K562 treated with DMSO at 1 percent for 12 hours (cell line): ENCODE results near the gene AASS. TPM values are rescaled to one million over a fixed set of nuclear protein-coding genes. Genes with fewer than 3 reads are reported as not detected.

Experiments used
- total RNA-seq: library from RNA; unstranded; fragments of 300-600 nt; gene quantifications from 2 replicates; pipeline ENCODE4 v1.2.3, GENCODE V29; 2022; ENCODE audit not compliant: insufficient read depth

AASS gene
- total RNA-seq, result 0.22 TPM in 1 of 2 replicates, not detected in the other

GRCh38 chr7:122143751-122144711 is at the start of gene AASS:
TSS of gene AASS (minus strand) at chr7:122144249. CDS start at chr7:122133726, 10,523 bp downstream.

Other genes with a start within 250 kb of the AASS start
- gene FEZF1, start 160.5 kb upstream of the AASS start, total RNA-seq, result not detected in 2 replicates